Lung (tissue), 12 donors: Measurements from ENCODE around the gene BPIFB1. TPM values are rescaled to one million over a fixed set of nuclear protein-coding genes. Genes with fewer than 3 reads are reported as not detected.

Source experiments
- ATAC-seq: fragments of 200-7000 bp; cut with Tn5 transposase; one replicate; pipeline ENCODE4 v1.9.1; 2020; ENCODE audit warnings: moderate number of reproducible peaks; ENCODE audit not compliant: insufficient read depth, low FRiP score
- DNase-seq, 3 donors: peaks; one replicate each; pipeline ENCODE4 v3.0.0-alpha.2; 2013 to 2017
- H3K27ac ChIP-seq, 2 donors: one replicate each; pipeline ENCODE4 v1.5.1; 2013; ENCODE audit warnings: mild to moderate bottlenecking in 2 of 2, moderate library complexity in 2 of 2, control low read depth in 1 of 2, inconsistent platforms in 1 of 2, low read depth in 1 of 2, low read length in 1 of 2
- H3K27me3 ChIP-seq, 3 donors: one replicate each; pipeline ENCODE4 v1.5.1; 2013; ENCODE audit warnings: low read length in 2 of 3; ENCODE audit not compliant: control insufficient read depth in 3 of 3, insufficient read depth in 3 of 3
- H3K36me3 ChIP-seq, 4 donors: one replicate each; pipeline ENCODE4 v1.5.1; 2013; ENCODE audit warnings: low read length in 4 of 4, mild to moderate bottlenecking in 1 of 4, moderate library complexity in 1 of 4; ENCODE audit not compliant: control insufficient read depth in 4 of 4, insufficient read depth in 4 of 4
- H3K4me1 ChIP-seq, 5 donors: one replicate each; pipeline ENCODE4 v1.5.1; 2013; ENCODE audit warnings: low read length in 5 of 5, mild to moderate bottlenecking in 2 of 5, moderate library complexity in 1 of 5; ENCODE audit not compliant: control insufficient read depth in 5 of 5, insufficient read depth in 5 of 5
- H3K4me3 ChIP-seq: one replicate; pipeline ENCODE4 v1.5.1; 2013; ENCODE audit warnings: mild to moderate bottlenecking, control low read depth, moderate library complexity
- H3K9ac ChIP-seq, 2 donors: one replicate each; pipeline ENCODE4 v1.5.1; 2013; ENCODE audit warnings: low read length in 2 of 2, control low read depth in 1 of 2; ENCODE audit not compliant: insufficient read depth in 1 of 2
- H3K9me3 ChIP-seq, 4 donors: one replicate each; pipeline ENCODE4 v1.5.1; 2013; ENCODE audit warnings: low read length in 3 of 4, mild to moderate bottlenecking in 1 of 4, moderate library complexity in 1 of 4; ENCODE audit not compliant: control insufficient read depth in 4 of 4, insufficient read depth in 3 of 4
- CTCF ChIP-seq: IDR thresholded peaks from 2 replicates; pipeline ENCODE4 v1.5.1; 2012; ENCODE audit warnings: mild to moderate bottlenecking; ENCODE audit errors: control extremely low read depth, extremely low read depth
- WGBS, 2 donors: extraction: QIAGEN DNeasy Blood & Tissue Kit; methylation state at CpG; one replicate each; pipeline ENCODE4 v1.1.7; 2013; 5-methylcytosine and 5-hydroxymethylcytosine counted together
- polyA plus RNA-seq, 2 donors: library from polyadenylated mRNA; stranded (reverse); fragments of 200-250 nt; gene quantifications; one replicate each; pipeline ENCODE4 v1.2.1, GENCODE V29; 2013
- total RNA-seq, 2 donors: library from RNA; depleted of rRNA in 1 of 2; stranded (reverse); fragments of >200 nt in 1 of 2; gene quantifications; one replicate each; pipeline ENCODE4 v1.2.1, GENCODE V29; 2014 to 2021
- donor health status: control.
- donor health status: control.
- donor health status: Bipolar disorder and iron deficiency.
- donor health status: healthy.
- donor health status: DM: yes; HTN: yes; CAD: no.

The BPIFB1 gene
- total and polyA plus RNA-seq, 4 donors, result 61.9 to 445 (median 292) TPM

- Histone ChIP-seq H3K27me3 (no peaks in the 10 kb centered on the region), H3K4me1 (no peaks in the 10 kb centered on the region), H3K9me3 (peaks cover 0 to 7% (median 3%) of the 10 kb centered on the region in 4 donors), H3K36me3 (no peaks in the 10 kb centered on the region), H3K9ac (no peak overlapping the region), H3K27ac (no peak overlapping the region), H3K4me3 (no peak overlapping the region)
- no peak for TF ChIP-seq CTCF
- DNase-seq, result no peak
- 83 to 87% methylated on average over 3 of the region's 3 CpGs for WGBS, 2 donors
- no peak for ATAC-seq
Observed at GRCh38 chr20:33252460-33252859, 30.6 kb upstream of the BPIFB1 start.

GRCh38 chr20:33255005-33255404, 28.0 kb upstream of the BPIFB1 start:
- no peak for TF ChIP-seq CTCF
- H3K36me3 ChIP-seq, result no peaks in the 10 kb centered on the region
- no peak overlapping the region for H3K9ac ChIP-seq
- H3K27ac ChIP-seq, result no peak overlapping the region
- no peaks in the 10 kb centered on the region for H3K4me1 ChIP-seq
- 74 to 85% methylated on average over 2 of the region's 2 CpGs for WGBS, 2 donors
- no peak for DNase-seq
- peaks cover 0 to 5% (median 1%) of the 10 kb centered on the region in 4 donors for H3K9me3 ChIP-seq
- H3K4me3 ChIP-seq, result no peak overlapping the region
- H3K27me3 ChIP-seq, result no peaks in the 10 kb centered on the region
- ATAC-seq, result no peak

GRCh38 chr20:33257237-33257636, 25.8 kb upstream of the BPIFB1 start:
- Histone ChIP-seq H3K9me3 (peaks cover 0 to 9% (median 3%) of the 10 kb centered on the region in 4 donors), H3K4me3 (no peak overlapping the region), H3K36me3 (no peaks in the 10 kb centered on the region), H3K9ac (no peak overlapping the region), H3K27ac (no peak overlapping the region), H3K4me1 (no peaks in the 10 kb centered on the region), H3K27me3 (peaks cover 0 to 4% (median 0%) of the 10 kb centered on the region in 3 donors)
- TF ChIP-seq CTCF, result no peak
- DNase-seq (no peak), ATAC-seq (no peak)
- WGBS, 2 donors, result 90 to 91% methylated on average over 5 of the region's 5 CpGs

- Histone ChIP-seq H3K4me1 (peaks cover 0 to 6% (median 0%) of the 10 kb centered on the region in 5 donors), H3K36me3 (no peaks in the 10 kb centered on the region), H3K9ac (no peak overlapping the region), H3K4me3 (no peak overlapping the region), H3K27me3 (peaks cover 0 to 4% (median 0%) of the 10 kb centered on the region in 3 donors), H3K9me3 (peaks cover 0 to 12% (median 4%) of the 10 kb centered on the region in 4 donors), H3K27ac (no peak overlapping the region)
- no peak for TF ChIP-seq CTCF
- ATAC-seq, result no peak
- WGBS, 2 donors, result 46 to 47% methylated on average over 5 of the region's 5 CpGs
- no peak for DNase-seq
Observed at GRCh38 chr20:33259371-33259770, 23.6 kb upstream of the BPIFB1 start.
